ENCODE data around the gene SPATA6L. TPM values are rescaled to one million over a fixed set of nuclear protein-coding genes. Genes with fewer than 3 reads are reported as not detected.
"Not testable (repeated sequence)": the region's sequence is repeated elsewhere in the genome, so short reads cannot be mapped to it uniquely, and the experiment has no call there.

The SPATA6L gene
- total RNA-seq, 1 donor from 2014 or later: 0.27 TPM

DNA sequence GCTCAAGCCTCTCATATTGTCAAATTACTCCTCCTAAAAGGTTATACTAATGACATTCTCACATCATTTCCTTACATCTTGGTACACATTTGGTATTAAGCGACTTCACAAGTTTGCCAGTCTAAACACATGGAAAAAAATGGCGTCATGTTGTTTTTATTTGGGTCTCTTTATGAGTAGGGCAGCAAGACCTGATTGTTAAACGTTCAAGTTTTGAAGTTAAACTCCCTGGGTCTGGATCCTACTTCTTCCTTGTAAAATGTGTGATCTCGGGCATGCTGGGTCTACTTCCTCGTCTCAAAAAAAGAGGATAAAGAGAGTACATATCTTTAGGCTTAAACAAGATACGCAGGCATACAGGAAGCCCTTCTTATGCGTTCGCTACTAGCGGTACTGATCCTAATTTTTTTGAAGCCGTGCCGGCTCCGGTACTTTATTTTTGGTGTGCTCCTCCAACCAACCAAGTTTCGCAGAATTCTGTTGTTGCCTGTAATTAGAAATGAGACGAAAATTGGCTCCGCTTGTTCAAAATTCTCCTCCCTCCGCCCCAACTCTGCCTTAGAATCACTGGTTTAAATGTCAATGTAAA lies 12.5 kb upstream of the SPATA6L start:
- intact Hi-C loops (cut with micrococcal nuclease): loop anchor here (1.0 to 5.0 kb wide), 9 partner anchors 16 to 1834 kb away; partner anchors contain the start of genes AK3, JAK2, PDCD1LG2 and PLPP6

DNA sequence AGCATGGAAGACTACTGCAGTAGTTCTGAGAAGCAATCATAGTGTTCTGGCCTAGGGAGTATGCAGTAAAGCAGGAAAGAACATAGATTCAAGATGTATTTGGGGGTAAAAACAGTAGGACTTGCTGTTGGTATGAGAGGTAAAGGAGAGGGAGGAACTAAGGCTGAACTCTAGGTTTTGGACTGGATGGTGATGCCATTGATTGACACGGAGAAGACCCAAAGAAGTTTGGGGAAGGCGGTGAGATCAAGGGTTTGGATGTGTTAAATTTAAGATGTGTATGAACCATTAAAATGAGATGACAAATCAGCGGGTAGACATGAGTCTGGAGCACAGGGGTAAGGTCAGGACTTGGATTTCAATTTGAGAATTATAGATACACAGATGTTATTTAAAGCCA lies 11.1 kb upstream of the SPATA6L start:
- intact Hi-C loops (cut with micrococcal nuclease): loop anchor here (5.0 kb wide), 2 partner anchors 260 to 950 kb away; partner anchors contain the start of gene RIC1

- intact Hi-C loops (cut with micrococcal nuclease): loop anchor here (5.0 kb wide), 2 partner anchors 263 to 953 kb away; partner anchors contain the start of gene RIC1
Measured at GRCh38 chr9:4674783-4675182, 8.5 kb upstream of the SPATA6L start.

GRCh38 chr9:4671737-4672136 lies 5.5 kb upstream of the SPATA6L start:
- intact Hi-C loops (cut with micrococcal nuclease): no loop called here

DNA sequence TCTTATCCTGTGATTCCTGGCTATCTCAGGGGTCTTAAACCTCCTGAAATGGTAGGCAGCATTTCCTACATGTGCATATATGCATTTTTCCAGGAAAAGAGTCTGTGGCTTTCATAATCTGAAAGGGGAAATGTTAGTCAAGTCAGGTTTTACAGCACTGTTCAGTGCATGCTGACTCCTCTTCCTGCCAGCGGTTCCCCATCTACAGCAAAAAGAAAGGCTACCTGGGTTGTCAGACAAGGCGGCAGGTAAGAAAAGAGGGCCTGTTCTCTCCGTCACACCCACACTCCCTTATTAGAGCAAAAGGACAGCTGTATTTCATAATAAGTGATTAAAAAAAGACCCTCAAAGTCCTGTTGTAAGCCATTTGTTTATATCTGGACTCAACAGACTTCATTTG lies 4.3 kb upstream of the SPATA6L start:
- intact Hi-C loops (cut with micrococcal nuclease): no loop called here

DNA sequence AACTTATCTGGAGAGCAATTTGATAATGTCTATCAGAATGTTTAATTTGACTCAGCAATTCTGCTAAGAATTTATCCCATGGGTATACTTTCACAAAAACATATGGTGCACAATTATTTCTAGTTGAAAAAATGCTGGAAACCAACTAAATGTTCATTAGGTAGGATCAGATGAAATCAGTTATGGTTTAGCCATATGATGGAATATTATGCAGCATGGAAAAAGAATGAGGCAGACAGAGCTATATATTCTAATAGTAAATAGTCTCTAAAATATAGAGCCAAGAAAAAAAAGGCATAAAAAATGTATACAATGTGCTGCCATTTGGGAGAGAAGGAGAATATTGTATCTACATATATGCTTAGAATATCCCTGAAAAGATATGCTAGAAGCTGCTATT lies 3.6 kb upstream of the SPATA6L start:
- intact Hi-C loops (cut with micrococcal nuclease): no loop called here

GRCh38 chr9:4668604-4669003 lies 2.3 kb upstream of the SPATA6L start:
- intact Hi-C loops (cut with micrococcal nuclease): no loop called here

DNA sequence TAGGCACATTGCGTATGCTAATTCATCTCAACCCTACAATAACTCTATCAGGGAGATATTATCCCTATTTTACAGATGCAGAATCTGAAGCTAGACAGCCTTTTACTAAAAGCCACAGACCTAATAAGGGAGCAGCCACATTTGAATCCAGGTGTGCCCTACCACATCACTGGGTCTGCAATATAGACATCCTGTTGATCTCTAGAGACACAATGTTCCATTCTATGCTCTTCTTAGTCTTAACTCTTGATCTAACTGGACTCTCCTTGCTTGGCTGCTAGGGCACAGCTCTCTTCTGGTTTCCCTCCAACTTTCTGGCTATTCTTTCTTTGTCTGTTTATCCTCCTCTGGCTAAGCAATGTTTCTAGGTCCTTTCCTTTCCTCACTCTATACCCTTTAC lies 1.4 kb upstream of the SPATA6L start:
- intact Hi-C loops (cut with micrococcal nuclease): no loop called here

- intact Hi-C loops (cut with micrococcal nuclease): no loop called here
Measured at GRCh38 chr9:4665357-4665756, 923 bp downstream of the SPATA6L start.

GRCh38 chr9:4663956-4664355 lies 2.3 kb downstream of the SPATA6L start:
- intact Hi-C loops (cut with micrococcal nuclease): loop anchor here (2.0 to 5.0 kb wide), 6 partner anchors 59 to 1822 kb away; partner anchors contain the start of genes AK3, PUM3, RCL1 and RFX3

DNA sequence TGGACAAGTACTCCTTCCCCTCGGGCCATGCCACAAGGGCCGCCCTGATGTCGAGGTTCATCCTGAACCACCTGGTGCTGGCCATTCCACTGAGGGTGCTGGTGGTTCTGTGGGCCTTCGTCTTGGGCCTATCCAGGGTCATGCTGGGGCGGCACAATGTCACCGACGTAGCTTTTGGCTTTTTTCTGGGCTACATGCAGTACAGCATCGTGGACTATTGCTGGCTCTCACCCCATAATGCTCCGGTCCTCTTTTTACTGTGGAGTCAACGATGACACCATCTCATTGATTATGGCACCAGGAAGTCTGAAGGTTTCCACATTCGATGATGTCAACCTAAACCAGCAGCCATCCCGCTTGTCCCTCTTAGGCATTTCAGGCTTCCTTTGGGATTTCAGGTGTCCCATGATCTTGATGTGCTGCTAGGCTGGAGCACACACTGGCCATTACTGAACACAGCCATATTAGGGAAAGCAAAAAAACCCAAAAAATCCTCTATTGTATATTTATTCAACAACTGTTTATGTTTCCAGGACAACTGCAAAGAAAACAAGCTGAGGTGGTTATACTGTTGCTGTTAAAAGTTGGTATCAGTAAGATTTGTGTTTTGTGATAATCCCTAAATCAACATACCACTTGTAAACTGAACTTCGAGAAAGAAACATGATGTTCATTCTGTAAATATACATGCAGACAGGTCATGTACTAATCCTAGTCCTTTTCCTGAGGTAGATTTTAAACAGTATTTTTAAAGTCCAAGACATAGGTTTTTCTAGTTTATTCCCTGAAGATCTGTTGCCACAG lies 3.1 kb downstream of the SPATA6L start:
- intact Hi-C loops (cut with micrococcal nuclease): loop anchor here (1.0 to 5.0 kb wide), 7 partner anchors 16 to 1821 kb away; partner anchors contain the start of genes AK3, CDC37L1, PUM3 and RCL1

- intact Hi-C loops (cut with micrococcal nuclease): loop anchor here (1.0 to 5.0 kb wide), 7 partner anchors 17 to 1820 kb away; partner anchors contain the start of genes AK3, CDC37L1, PUM3 and RCL1
Measured at GRCh38 chr9:4662108-4662988, 3.9 kb downstream of the SPATA6L start, which contains the start of gene PLPP6. PLPP6 (plus strand) TSS chr9:4662294; CDS start chr9:4662376, 82 bp downstream.

GRCh38 chr9:4661611-4662010 lies 4.7 kb downstream of the SPATA6L start:
- intact Hi-C loops (cut with micrococcal nuclease): loop anchor here (1.0 to 5.0 kb wide), 7 partner anchors 18 to 1819 kb away; partner anchors contain the start of genes AK3, CDC37L1, PUM3 and RCL1

- intact Hi-C loops (cut with micrococcal nuclease): loop anchor here (5.0 kb wide), 5 partner anchors 81 to 1819 kb away; partner anchors contain the start of genes AK3, PUM3, RCL1 and RFX3
Measured at GRCh38 chr9:4661165-4661564, 5.1 kb downstream of the SPATA6L start.

DNA sequence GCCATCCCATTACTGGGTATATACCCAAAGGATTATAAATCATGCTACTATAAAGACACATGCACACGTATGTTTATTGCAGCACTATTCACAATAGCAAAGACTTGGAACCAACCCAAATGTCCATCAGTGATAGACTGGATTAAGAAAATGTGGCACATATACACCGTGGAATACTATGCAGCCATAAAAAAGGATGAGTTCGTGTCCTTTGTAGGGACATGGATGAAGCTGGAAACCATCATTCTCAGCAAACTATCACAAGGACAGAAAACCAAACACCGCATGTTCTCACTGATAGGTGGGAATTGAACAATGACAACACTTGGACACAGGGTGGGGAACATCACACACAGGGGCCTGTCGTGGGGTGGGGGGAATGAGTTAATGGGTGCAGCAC lies 5.6 kb downstream of the SPATA6L start:
- intact Hi-C loops (cut with micrococcal nuclease): loop anchor here (5.0 kb wide), 5 partner anchors 82 to 1818 kb away; partner anchors contain the start of genes AK3, PUM3, RCL1 and RFX3

- intact Hi-C loops (cut with micrococcal nuclease): no loop called here
Measured at GRCh38 chr9:4657426-4658159, 8.7 kb downstream of the SPATA6L start.

- intact Hi-C loops (cut with micrococcal nuclease): no loop called here
Measured at GRCh38 chr9:4656621-4657020, 9.7 kb downstream of the SPATA6L start.

GRCh38 chr9:4656196-4656595 lies 10.1 kb downstream of the SPATA6L start:
- intact Hi-C loops (cut with micrococcal nuclease): not testable (repeated sequence)

- intact Hi-C loops (cut with micrococcal nuclease): no loop called here
Measured at GRCh38 chr9:4654538-4654937, 11.7 kb downstream of the SPATA6L start.

DNA sequence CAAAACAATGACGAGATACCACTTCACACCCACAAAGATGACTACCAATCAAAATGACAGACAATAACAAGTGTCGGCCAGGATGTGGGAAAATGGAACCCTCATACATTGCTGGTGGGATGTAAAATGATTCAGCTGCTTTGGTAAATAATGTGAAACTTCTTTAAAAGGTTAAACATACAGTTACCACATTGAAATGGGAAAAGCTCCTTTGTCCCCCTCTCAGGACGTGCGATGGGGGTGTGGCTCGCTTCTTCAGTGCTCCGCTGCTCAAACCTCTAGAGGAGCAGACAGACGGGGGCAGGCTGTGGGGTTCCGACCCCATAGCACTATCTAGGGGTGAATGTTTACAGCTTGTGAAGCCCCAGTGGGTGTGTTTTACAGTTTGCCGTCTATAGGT lies 12.2 kb downstream of the SPATA6L start:
- intact Hi-C loops (cut with micrococcal nuclease): no loop called here
